ENCODE measurements around the gene OR52D1. TPM values are rescaled to one million over a fixed set of nuclear protein-coding genes. Genes with fewer than 3 reads are reported as not detected.

OR52D1 gene
- polyA plus RNA-seq, 1 donor from 2014 or later = not detected

- TF ChIP-seq SMC3 (conservative IDR thresholded peaks at IDR 0.05; ENCODE audit: poor library complexity) = no peak
- TF ChIP-seq EP300 (conservative IDR thresholded peaks at IDR 0.05; ENCODE audit: poor library complexity, severe bottlenecking) = no peak
- TF ChIP-seq TAF1 (IDR thresholded peaks at IDR 0.05; ENCODE audit: low read depth) = no peak
- TF ChIP-seq MXI1 (conservative IDR thresholded peaks at IDR 0.05; ENCODE audit: poor library complexity, severe bottlenecking) = no peak
- no peaks in the 10 kb centered on the region for H3K9me2 ChIP-seq (ENCODE audit: insufficient read depth, low read length)
- no peaks in the 10 kb centered on the region for H3K79me2 ChIP-seq (replicated peaks; ENCODE audit: insufficient read depth, low read length)
- no peaks in the 10 kb centered on the region for H3K36me3 ChIP-seq (ENCODE audit: insufficient read depth, low read length)
- no peak overlapping the region for H3K4me3 ChIP-seq (ENCODE audit: low read length)
- H2AFZ ChIP-seq (ENCODE audit: low read depth, low read length) = no peak overlapping the region
- H3F3A ChIP-seq (ENCODE audit: insufficient read depth, low read length, poor library complexity, severe bottlenecking) = no peaks in the 10 kb centered on the region
- no peak overlapping the region for H3K9ac ChIP-seq (ENCODE audit: low read length)
- no peak overlapping the region for H3K27ac ChIP-seq (ENCODE audit: low read length)
- no peaks in the 10 kb centered on the region for H3K27me3 ChIP-seq (ENCODE audit: insufficient read depth, low read depth, low read length)
- H3K4me2 ChIP-seq (ENCODE audit: low read length) = no peak overlapping the region
- H4K20me1 ChIP-seq (ENCODE audit: insufficient read depth) = no peaks in the 10 kb centered on the region
- H3K9me3 ChIP-seq (ENCODE audit: low read length) = no peaks in the 10 kb centered on the region
These were observed 39.2 kb downstream of the OR52D1 start for GRCh38 chr11:5527716-5528115.

DNA sequence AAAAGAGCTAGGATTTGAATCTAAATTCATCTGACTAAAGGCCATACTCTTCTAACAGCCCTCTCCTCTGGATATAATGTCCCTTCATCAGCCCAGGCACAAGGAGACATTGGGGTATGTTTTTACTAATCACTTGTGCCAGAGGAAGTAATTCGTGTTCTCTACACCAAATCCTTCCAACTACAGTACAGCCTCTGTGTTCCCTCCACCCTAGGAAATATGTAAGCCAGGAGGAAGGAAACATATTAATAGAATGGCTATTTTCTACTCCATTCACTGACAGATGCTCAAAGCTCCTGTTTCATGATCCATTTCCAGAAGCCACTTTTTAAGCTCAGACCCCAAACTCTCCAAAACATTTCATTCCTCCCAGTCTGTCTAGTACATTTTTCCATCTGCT lies 40.0 kb downstream of the OR52D1 start:
- H3F3A ChIP-seq (ENCODE audit: insufficient read depth, low read length, poor library complexity, severe bottlenecking) = no peaks in the 10 kb centered on the region
- no peak overlapping the region for H3K4me2 ChIP-seq (ENCODE audit: low read length)
- H3K9ac ChIP-seq (ENCODE audit: low read length) = no peak overlapping the region
- no peaks in the 10 kb centered on the region for H3K27me3 ChIP-seq (ENCODE audit: insufficient read depth, low read depth, low read length)
- no peak overlapping the region for H3K4me3 ChIP-seq (ENCODE audit: low read length)
- H4K20me1 ChIP-seq (ENCODE audit: insufficient read depth) = no peaks in the 10 kb centered on the region
- no peaks in the 10 kb centered on the region for H3K9me2 ChIP-seq (ENCODE audit: insufficient read depth, low read length)
- H2AFZ ChIP-seq (ENCODE audit: low read depth, low read length) = no peak overlapping the region
- H3K27ac ChIP-seq (ENCODE audit: low read length) = no peak overlapping the region
- H3K79me2 ChIP-seq (replicated peaks; ENCODE audit: insufficient read depth, low read length) = no peaks in the 10 kb centered on the region
- no peaks in the 10 kb centered on the region for H3K9me3 ChIP-seq (ENCODE audit: low read length)
- TF ChIP-seq REST (IDR thresholded peaks at IDR 0.05; ENCODE audit: borderline replicate concordance) = no peak
- TF ChIP-seq EP300 (conservative IDR thresholded peaks at IDR 0.05; ENCODE audit: poor library complexity, severe bottlenecking) = no peak
- no peak for TF ChIP-seq MXI1 (conservative IDR thresholded peaks at IDR 0.05; ENCODE audit: poor library complexity, severe bottlenecking)
- no peak for TF ChIP-seq EZH2 (IDR thresholded peaks at IDR 0.05; ENCODE audit: borderline replicate concordance, insufficient read depth, low read length, poor library complexity, severe bottlenecking)
- no peak for TF ChIP-seq CTCF (IDR thresholded peaks at IDR 0.05; ENCODE audit: poor library complexity, severe bottlenecking)
- TF ChIP-seq SMC3 (conservative IDR thresholded peaks at IDR 0.05; ENCODE audit: poor library complexity) = no peak
- TF ChIP-seq POLR2AphosphoS5 (IDR thresholded peaks at IDR 0.05) = no peak
- TF ChIP-seq RAD21 (conservative IDR thresholded peaks at IDR 0.05) = no peak
- no peak for TF ChIP-seq TAF1 (IDR thresholded peaks at IDR 0.05; ENCODE audit: low read depth)
- H3K36me3 ChIP-seq (ENCODE audit: insufficient read depth, low read length) = no peaks in the 10 kb centered on the region
